HL-60/S4 (cell line): ENCODE data around the gene LUC7L.
"Not testable (repeated sequence)": the region's sequence is repeated elsewhere in the genome, so short reads cannot be mapped to it uniquely, and the experiment has no call there.

Experiments used
- in situ Hi-C: fragments of 300-500 bp; cut with MboI; formaldehyde crosslinking; loops from 2 replicates; pipeline ENCODE4 v1.14.3; 2022; ENCODE audit warnings: low sequenced_read_pairs

Gene LUC7L

GRCh38 chr16:180681-181564 lies 48.3 kb downstream of the LUC7L start:
- in situ Hi-C loops = loop anchor here (5.0 kb wide), 1 partner anchor 64 kb away; no protein-coding TSS in a partner anchor

- in situ Hi-C loops = loop anchor here (5.0 kb wide), 1 partner anchor 63 kb away; no protein-coding TSS in a partner anchor
Measured at GRCh38 chr16:180101-180675, 49.1 kb downstream of the LUC7L start, which contains the start of gene HBQ1. HBQ1 (plus strand) TSS chr16:180459; CDS start chr16:180487, 28 bp downstream.

- in situ Hi-C loops = loop anchor here (5.0 kb wide), 1 partner anchor 62 kb away; no protein-coding TSS in a partner anchor
Measured at GRCh38 chr16:179211-180092, 49.8 kb downstream of the LUC7L start.

GRCh38 chr16:178668-179015 lies 50.6 kb downstream of the LUC7L start:
- in situ Hi-C loops = no loop called here

- in situ Hi-C loops = no loop called here
Measured at GRCh38 chr16:177981-178667, 51.1 kb downstream of the LUC7L start.

GRCh38 chr16:177394-177822 lies 51.8 kb downstream of the LUC7L start:
- in situ Hi-C loops = no loop called here

GRCh38 chr16:176477-177382 lies 52.5 kb downstream of the LUC7L start, which contains the start of gene HBA1:
HBA1 (plus strand) TSS chr16:176680; CDS start chr16:176717, 37 bp downstream.
- in situ Hi-C loops = not testable (repeated sequence)

- in situ Hi-C loops = not testable (repeated sequence)
Measured at GRCh38 chr16:176006-176405, 53.2 kb downstream of the LUC7L start.

- in situ Hi-C loops = no loop called here
Measured at GRCh38 chr16:175011-175949, 54.0 kb downstream of the LUC7L start.

GRCh38 chr16:173928-174769 lies 55.1 kb downstream of the LUC7L start:
- in situ Hi-C loops = not testable (repeated sequence)

- in situ Hi-C loops = not testable (repeated sequence)
Measured at GRCh38 chr16:173211-173854, 55.9 kb downstream of the LUC7L start.

GRCh38 chr16:172374-172941 lies 56.8 kb downstream of the LUC7L start, which contains the start of gene HBA2:
HBA2 (plus strand) TSS chr16:172876; CDS start chr16:172913, 37 bp downstream.
- in situ Hi-C loops = not testable (repeated sequence)

GRCh38 chr16:170788-171187 lies 58.5 kb downstream of the LUC7L start:
- in situ Hi-C loops = no loop called here

- in situ Hi-C loops = not testable (repeated sequence)
Measured at GRCh38 chr16:170088-170507, 59.2 kb downstream of the LUC7L start.

- in situ Hi-C loops = no loop called here
Measured at GRCh38 chr16:169014-169413, 60.2 kb downstream of the LUC7L start.

GRCh38 chr16:168424-168823 lies 60.8 kb downstream of the LUC7L start:
- in situ Hi-C loops = no loop called here
